GM19240 (cell line): ENCODE results near the gene CDKL5.

Experiments used
- DNase-seq: peaks from one replicate; pipeline ENCODE4 v3.0.0; 2011; ENCODE audit warnings: low spot score; ENCODE audit not compliant: insufficient read length

Gene CDKL5

DNA sequence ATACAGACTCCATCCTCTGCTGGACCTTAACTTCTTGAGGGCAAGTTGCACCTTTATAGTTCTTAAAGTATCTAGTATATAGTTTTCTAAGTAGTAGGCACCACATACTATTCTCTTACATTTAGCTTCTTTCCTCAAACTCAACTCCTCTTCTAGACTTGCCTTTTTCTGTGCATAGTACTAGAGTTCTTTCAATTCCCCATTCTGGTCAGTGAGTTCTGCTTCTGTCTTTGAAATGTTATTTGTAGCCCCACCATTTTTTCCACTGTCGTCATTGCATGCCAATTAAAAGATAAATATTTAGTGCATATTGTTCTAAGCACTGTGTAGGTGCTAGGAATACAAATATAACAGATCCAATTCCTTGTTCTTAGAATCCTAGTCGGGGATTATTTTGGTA is 31.6 kb downstream of the CDKL5 start:
- DNase-seq: no peak

DNA sequence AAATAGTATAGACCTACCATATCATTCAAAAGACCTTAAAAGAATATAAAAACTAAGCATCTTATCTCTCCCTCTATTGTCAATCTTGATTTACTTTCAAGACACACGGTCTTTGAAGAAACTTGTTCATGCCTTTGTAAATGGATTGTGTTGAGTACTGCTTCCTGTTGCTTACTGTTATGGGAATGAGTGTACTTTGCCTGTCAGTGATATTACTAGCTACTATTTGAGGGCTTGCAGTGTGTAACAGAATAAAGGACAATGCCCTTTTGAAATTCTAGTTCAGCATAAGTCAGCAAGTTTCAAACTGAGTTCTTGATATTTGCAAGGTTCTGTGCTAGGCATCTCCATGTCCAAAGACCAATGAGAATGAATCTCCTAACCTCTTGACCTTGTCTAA is 36.0 kb downstream of the CDKL5 start:
- DNase-seq: no peak

DNA sequence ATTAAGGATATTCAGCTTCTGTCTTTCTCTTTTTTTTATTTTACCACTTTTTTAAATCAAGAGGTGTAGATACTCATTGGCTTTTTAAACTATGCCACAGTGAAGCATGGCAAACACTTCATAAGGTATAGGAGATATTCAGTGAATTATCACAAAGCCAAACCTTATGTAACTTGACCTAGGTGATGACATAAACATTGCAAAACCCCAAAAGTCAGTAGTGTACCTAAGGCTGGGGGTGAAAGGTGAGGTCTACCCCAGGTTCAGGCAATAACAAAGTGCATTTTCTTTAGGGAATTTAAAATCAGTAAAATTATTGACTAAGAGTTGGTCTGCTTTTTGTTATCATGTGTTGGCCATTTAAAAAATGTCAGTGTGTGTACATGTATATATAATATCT is 39.1 kb downstream of the CDKL5 start:
- no peak for DNase-seq

DNA sequence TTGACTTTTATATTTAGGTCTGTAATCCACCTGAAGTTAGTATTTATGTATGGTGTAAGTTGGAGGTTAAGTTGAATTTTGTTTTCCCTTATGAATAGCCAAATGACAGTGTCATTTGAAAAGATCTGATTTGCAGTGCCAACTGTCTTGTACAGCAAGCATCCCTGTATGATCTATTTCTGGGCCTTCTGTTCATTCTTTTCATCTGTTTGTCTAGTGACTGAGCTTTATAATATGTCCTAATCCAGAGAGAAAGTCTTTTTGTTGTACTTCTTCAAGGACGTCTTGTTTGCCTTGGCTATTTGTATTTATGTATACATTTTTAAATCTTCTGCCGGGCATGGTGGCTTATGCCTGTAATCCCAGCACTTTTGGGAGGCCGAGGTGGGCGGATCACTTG is 39.6 kb downstream of the CDKL5 start:
- DNase-seq: no peak

DNA sequence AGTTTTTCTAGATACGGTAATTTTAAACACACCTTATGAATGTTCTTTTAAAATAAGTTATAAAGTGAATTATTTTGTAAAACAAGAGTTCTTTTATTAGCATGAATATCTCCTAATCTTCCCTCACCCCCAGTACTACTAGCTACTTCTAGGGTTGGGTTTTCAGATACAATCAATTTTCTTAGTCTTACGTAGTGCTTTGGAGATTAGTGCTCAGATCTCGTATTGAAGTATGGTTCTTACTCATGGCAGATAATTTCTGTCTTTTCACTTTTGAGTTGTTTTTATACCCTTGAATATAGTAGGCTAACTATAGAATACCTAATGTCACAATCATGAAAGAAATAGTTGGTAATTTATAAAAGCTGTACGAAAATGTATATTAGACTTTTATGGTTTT is 43.2 kb downstream of the CDKL5 start:
- DNase-seq: no peak

DNA sequence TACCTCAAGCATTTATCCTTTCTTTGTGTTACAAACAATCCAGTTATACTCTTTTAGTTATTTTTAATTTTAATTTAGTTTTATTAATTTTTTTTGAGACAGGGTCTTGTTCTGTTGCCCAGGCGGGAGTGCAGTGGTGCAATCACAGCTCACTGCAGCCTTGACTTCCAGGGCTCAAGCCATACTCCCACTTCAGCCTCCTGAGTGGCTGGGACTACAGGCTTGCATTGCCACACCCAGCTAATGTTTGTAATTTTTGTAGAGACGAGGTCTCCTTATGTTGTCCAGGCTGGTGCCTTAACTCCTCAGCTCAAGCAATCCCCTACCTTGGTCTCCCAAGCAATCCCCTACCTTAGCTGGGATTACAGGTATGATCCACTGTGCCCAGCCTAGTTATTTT is 45.9 kb downstream of the CDKL5 start:
- DNase-seq: no peak

DNA sequence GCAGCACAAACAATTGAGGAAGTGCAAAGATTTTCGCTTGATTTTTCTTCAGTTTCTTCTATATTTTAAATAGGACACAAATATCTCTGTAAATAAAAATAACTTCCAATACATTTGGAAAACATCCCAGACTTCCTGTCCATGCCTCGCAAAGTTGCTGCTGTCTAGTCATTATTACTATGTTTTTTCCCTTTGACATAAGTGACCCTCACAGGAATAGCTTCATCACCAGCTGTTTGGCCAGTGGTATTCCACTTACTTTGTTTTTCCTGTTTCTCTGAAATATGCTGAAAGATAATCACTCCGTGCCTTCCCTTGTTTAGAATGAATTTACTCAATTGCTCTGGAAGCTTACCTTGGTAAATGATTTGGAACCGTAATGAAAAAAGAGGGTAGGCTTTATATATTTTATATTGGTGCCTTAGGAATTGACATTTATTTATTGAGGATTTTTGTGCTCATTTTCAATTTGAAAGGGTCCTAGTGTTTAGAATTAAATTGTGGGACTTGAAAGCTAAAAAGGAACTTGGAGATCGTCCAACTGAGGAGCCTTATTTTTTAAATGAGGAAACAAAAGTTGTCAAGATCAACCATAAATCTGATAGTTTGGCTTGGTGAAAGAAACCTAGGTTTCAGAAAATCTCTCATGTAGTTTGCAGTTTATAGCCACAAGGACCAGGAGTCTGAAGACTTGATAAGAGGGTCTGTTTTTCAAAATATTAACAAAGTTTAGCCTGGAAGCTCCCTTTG is 65.6 kb downstream of the CDKL5 start:
- DNase-seq: no peak

DNA sequence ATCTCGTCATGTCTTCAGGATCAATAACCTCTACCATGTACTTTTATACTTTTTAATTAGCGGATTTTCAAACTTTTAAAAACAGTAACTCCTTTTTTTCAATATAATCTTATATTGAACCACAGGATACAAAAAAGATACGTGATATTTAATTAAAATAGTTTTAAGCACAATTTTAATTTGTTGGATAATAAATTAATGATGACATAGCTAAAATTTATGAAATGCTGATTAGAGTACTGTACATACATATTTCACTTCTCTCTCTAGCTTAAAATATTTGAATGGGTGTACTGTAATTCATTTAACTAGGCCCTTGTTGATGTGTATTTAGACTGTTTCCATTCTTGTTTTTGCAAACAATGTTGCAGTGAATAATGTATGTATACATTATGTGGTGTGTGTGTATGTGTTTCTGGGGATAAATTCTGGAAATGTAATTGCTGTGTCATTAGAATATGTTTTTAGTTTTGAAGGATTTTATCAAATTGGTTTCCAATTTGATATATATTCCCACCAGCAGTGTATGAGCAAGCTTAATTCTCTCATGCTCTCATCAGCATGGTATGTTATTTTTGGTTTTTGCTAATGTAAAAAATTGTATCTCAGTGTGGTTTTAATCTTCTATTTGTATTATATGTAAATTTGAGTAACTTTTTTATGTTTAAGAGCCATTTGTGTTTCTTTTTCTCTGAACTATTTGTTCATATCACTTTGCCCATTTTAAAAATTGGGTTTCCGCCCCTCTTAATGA is 66.4 kb downstream of the CDKL5 start:
- DNase-seq: no peak

DNA sequence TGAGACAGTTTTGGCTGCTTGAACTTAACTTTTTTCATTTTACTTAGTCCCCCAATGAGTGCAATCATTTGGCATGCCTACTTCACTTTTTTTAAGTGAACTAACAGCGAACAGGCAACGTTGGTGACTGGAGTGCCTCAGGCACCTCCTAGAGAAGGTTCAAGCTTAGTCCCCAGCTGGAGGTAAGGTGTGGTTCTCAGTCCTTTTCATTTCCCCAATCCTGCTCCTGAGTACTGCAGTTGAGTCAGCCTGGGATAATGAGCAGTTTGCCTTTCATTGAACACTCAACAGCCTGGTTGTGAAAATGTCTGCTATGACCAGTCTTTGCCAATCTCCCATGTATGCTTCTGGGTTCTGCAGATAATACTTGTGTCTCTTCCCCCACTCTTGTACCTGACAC is 109.5 kb downstream of the CDKL5 start:
- no peak for DNase-seq

DNA sequence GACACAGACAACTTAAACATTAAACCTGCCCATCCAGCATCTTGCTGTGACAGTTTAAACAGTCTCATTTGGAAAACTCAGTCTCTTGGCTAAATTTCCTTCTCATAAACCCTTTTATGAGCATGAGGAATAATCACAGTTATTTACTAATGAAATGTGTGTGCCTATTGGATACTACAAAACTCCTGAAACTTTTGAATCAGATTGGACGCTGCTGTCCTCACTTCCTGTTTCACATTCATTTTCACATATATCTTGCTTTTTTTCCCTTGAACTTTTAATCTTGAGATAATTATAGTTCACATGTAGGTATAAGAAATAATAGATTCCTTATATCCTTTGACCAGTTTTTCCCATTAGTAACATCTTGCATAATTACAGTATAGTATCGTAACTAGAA is 111.7 kb downstream of the CDKL5 start:
- no peak for DNase-seq

DNA sequence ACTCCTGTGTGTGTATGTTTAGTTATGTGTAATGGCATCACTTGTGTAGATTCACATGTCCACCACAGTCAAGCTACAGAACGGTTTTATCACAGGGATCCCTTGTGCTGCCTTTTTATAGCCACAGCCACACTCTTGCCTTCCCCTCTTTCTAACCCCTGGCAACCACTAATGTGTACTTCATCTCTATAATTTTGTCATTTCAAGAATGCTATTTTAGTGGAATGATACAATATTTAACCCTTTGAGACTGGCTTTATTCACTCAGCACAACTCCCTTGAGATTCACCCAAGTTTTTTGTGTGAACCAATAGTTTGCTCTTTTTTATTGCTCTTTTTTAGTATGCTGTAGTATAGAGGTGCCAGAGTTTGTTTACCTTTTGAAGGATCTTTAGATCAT is 112.1 kb downstream of the CDKL5 start:
- DNase-seq: no peak

DNA sequence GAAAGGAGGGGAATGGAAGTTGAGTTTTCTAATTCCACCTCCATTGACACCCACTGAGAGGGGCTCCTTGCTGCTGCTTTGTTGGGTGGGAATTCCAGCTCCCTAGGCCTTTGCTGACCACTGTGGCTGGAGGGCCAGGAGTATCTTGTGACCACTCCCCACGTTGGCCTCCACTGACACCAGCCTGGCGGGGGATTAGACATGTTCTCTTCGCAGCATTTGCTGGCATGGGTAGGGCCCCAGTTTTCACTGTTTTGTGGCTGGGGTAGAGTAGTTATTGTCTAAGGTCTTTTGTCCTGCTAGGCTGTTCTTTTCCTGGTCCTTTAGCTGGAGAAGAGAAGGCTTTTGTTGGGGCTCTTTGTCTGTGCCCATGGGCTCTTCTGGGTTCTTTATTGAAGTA is 116.7 kb downstream of the CDKL5 start:
- DNase-seq: no peak

DNA sequence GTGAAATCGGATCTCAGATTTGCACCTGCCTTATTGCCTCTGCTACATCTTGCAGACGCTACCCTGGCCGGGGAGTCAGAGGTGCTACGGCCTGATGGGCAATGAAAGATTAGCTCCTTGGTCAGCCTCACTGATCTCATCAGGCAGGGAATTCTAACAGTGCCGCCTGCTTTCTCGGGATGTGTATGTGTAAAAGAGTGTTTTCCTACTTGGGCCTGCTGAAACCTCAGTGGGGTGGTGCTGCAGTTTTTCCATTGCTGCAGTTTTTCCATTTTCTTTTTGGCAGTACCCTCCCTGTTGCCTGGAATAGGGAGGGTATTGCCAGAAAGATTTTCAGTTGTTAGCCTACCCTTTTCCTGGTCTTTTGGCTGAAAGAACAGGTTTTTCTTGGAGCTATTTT is 117.5 kb downstream of the CDKL5 start:
- no peak for DNase-seq

DNA sequence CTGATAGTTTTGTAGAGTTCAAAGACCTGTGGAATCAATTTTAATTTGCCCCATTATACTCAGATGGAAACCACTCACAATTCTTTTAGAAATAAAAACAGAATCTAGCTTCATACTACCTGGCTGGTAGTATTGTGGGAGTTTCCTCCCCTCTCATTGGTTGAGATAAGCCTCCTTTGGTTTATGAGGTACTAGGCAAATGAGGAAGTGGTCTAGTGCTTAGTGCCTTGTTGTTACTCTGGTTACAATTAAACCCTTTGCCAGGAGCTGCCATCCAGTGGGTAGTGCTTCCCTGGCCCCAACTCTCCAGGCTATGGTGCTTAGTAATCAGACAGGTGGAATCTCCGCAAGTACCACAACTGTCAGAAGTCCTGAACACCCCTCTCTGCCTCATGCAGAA is 118.3 kb downstream of the CDKL5 start:
- DNase-seq: no peak

DNA sequence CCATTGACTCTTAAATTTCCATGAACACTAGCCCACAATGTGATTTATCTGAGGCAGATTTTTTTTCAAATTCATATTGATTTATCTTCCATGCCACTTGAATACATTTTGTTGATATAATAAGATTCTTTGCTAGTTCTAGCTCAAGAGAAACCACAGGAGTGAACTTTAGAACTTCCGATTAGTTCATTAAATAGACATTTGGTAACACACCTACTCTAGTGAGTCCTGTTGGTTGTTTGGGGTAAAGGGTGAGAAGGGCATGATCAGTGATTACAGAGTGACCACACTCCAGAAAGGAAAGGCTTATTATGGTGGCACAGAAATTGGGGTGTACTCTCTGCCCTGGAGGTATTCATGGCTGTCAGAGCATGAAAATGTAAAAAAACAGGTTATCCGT is 120.4 kb downstream of the CDKL5 start:
- no peak for DNase-seq

DNA sequence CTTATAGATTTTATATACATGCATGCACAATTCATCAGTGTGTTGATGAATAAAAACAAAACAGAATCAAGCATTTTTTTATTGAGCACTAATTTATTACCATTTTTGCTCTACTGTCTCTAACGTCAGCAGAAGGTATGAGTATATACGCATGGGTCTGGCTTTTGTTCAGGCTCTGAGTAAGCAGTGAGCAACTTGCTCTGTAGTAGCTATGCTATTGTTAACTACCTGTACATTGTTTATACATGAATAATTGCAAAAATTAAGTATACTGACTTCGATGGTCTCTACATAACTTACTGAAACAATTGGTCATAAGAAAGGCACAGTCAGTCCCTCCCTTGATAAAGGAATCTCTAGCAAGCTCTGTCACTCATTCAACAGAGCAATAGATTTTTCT is 123.6 kb downstream of the CDKL5 start:
- DNase-seq: no peak

DNA sequence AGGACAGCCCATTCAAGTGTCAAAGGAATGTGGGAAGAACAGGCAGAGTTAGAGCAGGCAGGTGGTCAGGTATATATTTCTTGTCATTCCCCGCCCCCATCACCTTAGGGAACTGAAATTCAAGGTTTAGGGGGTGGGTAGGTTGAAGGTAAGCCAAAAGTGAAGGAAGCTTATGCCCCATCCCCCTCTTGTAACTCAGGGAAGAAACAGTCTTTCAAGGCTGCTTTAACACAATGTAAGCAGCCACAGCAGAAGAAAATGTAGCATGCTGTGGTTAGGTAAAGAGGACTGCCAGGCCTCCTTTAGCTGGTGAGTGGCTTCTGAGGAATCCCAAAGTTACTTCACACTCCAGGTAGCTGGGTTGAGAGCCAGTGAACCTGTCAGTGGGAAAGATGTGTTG is 124.2 kb downstream of the CDKL5 start:
- no peak for DNase-seq

DNA sequence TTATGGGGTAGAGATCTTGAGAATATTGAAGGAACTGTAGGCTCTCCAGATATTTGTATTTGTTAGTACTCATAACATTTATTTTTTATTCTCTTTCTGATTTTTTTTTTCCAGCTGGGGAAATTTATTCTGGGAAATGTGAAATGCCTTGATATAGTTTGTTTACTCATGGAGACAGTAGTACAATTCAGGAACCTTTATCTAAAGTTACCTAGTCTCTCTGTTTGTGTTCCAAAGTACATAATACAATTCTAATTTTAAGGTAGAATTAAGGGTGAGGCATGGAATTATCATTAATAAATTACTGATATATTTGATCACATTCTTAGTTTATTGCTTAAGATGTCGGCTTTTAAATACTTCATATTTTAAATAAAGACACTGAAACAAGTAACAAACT is 132.5 kb downstream of the CDKL5 start:
- no peak for DNase-seq

DNA sequence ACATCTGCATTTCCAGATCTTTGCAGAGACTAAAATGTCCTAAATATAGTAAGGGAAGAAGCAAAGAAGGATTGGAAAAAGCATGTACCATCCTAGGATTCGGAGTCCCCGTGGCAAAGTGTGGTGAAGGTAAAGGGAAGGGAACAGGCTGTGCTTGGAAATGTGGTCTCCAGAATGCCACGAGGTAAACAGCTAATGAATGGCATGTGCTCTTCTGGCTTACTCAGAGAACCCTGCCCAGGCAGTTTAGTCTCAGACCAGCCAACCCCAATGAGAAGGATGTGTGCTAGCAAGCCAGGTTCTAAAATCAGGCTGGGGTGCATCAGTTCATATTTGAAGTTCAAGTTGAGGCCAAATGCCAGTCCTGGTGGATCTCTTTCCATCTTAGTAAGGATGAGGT is 133.4 kb downstream of the CDKL5 start:
- DNase-seq: no peak

DNA sequence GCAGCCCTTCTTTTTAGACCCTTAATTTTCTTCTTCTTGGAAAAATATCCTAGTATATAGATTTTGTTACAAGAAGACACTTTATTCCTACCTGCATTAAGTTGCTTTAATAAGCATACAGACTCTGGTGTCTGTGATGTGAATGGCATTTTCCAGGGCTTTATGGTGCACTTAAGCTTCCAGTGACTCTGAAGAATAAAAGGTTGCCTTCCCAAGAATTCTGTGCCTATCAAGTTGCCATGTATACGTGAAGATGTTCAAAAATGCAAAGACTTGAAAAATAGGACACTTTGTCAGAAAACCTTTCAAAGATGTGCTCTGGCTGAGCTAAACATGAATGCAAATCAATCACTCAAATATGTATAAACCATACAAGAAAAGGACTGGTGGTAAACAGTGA is 135.6 kb downstream of the CDKL5 start:
- no peak for DNase-seq

DNA sequence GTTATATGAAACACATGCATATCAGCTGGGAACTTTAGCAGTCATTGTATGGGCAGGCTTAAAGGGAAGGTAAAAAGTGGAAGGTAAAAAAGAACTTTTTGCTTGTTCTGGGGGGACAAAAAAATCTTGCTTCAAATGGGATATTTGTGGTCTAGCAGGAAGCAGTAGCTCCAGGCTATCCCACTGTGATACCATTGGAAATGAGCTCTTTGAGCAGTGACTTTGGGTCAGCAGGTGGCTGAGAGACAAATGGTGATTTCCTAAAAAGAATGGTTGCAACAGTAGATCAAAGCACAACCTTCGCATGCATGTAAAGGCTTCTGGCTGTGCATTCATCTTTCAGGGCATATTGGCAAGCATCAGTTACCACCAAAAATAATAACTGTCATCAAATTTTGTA is 140.3 kb downstream of the CDKL5 start:
- no peak for DNase-seq

DNA sequence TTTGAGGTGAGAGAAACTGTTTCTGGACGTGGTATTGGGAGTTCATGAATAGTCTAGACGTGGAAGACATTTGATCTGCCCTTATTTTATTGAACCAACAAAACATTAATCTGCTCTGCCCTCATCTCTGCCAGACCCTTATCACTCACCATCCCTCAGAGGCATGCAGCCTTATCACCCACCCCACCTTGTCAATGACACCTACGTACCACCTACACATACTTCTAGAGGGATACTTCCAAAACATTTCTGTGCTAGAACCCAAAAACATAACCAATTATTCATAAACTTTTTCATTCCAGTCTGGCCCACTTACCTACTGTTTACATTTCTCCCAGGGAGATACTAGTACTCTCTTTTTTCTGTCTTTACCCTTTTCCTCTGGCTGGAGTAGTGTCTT is 141.3 kb downstream of the CDKL5 start:
- DNase-seq: no peak

DNA sequence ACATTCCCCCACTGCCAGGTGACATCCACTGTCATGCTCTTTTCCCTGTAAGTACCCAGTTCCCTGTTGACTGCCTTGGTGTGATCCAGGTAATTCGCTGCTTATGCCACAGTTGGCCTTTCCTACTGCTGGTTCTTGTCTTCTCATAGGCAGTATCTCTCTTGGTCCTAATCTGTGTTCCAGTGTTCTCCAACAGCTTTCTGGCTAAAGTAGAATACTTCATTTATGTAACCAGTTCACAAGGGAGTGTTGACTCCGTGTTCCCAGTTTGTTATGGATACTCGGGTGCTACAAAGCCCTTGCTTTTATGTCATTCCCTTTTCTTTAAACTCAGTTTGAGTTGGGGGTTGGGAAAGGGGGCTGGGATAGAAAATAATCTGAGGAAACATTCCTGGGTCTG is 148.1 kb downstream of the CDKL5 start:
- no peak for DNase-seq
